Activated CD8-positive, alpha-beta memory T cell treated with anti-CD3 and anti-CD28 coated beads, Interleukin-2, amount 50 U/mL, for 1 hour (primary cell): ENCODE data around the gene NOS1AP.

Source experiments
- DNase-seq: peaks from one replicate; pipeline ENCODE4 v3.0.0-alpha.2; 2020; ENCODE audit errors: extremely low read depth

The NOS1AP gene

DNA sequence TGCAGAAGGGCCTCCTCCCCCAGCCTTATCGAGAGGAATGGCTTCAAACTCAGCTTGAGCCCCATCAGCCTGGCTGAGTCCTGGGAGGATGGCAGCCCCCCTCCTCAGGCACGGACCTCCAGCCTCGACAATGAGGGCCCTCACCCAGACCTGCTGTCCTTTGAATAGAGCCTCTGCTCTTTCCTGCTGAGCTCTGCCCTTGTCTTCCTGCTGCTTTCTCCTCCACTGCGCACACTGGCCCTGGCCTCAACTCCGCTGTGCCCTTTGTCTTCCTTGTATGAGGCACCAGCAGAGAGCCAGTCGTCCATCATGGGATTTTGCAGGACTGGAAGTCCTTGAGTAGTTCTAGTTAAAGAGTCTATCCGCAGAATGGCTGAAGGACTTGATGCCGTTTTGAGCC is 314.0 kb downstream of the NOS1AP start:
- DNase-seq: no peak

DNA sequence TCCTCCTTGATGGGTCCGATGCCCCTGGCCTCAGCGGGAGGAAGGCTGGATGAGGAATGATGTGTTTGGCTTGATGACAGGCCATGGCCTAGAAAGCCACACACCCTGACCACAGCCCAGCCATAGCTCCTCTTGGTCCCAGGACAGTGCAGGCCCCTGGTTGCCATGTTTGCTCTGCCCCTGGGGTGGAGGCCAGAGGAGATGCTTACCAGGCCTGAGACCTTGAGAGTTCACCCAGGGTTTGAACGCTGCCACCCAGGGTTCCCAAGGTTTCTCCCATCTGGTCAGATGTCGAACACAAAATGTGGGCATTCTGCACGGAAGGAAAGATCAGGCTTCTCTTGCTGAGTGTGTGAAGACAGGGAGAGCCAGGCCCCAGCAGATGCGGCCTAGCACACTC is 314.6 kb downstream of the NOS1AP start:
- no peak for DNase-seq

- no peak for DNase-seq
These were observed 315.2 kb downstream of the NOS1AP start for GRCh38 chr1:162384601-162385279.

DNA sequence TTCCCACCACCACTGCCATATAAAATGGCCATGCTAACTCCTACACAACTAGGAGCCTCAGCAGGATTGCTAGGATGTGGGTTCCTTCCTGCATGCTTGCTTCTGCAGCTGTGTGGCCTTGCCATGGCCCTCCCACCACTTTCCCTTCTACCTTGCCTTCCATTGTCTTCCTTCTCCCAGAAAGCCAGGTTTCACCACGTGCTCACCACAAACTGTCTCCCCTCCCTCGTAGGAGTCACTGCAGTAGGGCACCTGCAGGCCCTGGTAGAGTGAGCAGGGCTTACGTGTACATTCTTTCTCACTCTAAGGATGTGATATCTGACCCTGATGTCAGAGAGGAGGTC is 315.8 kb downstream of the NOS1AP start:
- no peak for DNase-seq

DNA sequence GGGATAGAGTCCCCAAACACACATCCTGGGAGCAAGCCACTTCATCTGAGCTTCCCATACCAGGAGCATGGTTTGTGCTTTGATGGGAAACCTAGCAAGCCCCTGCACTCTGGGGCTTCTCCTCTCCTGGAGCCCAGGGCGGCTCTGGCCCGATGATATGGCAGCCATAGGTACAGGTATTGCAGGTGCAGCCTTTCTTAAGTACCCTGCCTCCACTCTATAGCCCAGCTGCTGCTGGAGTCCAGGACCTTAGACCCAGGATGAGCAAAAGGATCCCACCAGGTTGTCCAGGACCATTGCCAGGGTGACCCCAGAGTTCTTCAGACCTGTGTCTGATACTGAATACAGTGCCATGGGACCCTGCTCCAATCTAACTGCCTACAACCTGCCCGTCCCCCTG is 316.2 kb downstream of the NOS1AP start:
- DNase-seq: no peak

DNA sequence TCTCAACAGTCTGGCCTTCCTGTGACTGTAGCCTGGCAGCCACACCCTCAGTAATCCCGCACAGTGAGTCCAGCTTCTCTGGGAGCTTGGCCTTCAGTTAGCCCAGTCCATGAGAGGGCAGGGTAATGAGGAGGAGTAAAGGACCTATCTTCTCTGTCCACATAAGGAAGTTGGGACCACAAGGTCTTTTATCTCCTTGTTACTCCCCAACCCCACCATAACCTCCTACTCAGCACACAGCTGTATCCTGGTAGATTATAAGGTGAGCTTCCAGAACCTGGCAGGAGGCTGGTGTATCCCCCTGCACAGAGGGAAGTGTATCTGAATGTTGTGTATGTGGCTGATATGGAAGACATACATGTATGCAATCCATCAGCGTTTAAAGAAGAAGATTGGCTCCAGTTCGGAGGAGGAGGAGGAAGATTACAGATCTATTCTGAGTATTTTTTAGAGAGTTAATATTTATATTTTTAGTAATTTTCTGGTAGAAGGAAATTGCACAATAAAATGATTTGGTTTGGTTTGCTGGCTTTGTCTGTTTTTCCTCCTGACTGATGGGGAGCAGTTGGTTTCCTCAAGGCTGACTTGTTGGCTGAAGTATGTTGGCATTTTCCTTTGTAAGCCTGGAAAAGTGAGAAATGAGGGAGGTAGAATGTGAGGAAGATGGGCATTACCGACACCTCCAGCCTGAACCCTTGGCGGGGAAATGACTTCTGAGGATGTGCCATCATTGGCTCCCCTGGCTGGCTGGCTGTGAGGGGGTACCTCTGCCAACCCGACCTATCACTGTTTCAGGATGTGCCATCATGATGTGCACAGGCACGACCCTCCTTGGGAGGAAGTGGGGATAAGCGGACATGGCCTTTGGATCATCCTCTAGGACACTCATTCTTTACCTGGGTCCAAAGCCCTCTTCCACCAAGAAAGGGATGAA is 317.1 kb downstream of the NOS1AP start:
- DNase-seq: no peak

DNA sequence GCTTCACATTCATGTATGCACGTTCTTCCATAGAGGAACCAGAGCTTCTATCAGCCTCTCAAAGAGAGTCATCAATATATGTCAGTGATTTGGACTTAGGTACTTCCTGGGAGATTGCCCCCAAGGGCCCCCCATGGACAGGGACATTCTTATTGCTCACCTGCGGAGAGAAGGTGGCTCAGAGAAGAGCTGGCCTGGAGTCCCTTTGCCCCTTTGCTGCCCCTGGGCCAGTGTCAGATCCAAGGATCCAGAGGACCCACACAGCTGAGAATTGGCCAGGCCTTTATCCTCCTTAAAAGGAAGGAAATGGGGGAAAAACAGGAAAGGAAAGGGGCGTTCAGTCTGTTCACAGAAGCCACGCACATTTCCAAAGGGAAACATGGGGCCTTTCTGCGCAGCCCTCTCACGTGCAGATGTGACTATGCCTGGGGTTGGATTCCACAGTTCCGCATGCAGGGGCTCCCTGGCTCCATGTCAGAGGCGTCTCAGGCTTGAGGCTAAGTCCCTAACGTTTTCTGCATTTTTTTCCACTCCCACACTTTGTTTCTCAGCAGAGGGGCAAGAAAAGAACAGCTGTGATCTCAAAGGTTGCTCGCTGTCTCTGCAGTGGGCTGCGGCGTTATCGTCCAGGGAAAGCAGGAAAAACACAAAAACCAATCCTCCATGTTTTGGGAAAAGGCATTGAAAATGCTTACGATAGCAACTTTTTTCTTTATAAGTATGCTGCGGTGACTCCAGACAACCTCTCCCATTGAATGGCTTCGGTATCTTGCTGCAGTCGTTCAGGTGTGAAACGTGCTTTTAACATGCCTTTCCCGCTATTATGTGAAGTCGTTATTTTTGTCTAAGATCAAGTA is 318.0 kb downstream of the NOS1AP start:
- no peak for DNase-seq

DNA sequence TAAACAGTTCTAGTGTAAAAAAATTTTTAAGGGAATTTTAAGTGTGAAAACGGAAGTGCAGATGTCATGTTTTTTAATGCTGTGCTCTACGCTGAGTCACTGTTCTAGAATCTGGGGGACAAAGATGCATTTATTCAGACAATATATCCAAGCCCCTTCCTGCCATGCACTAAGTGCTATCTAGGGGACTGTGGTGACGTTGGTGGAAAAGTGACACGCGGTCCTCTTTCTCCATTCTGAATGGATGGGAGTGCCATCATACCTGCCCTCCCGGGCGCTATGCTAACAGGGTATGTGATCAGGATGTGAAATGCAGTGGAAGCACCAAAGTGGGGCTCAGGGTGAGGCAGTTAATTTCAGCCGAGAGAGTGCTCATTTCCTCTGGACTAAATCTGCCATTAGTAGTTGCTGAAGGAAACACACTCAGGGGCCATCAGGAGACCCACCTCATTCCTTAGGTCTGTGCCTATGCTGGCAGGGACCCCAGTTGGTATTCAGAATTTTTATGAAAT is 318.6 kb downstream of the NOS1AP start:
- no peak for DNase-seq

DNA sequence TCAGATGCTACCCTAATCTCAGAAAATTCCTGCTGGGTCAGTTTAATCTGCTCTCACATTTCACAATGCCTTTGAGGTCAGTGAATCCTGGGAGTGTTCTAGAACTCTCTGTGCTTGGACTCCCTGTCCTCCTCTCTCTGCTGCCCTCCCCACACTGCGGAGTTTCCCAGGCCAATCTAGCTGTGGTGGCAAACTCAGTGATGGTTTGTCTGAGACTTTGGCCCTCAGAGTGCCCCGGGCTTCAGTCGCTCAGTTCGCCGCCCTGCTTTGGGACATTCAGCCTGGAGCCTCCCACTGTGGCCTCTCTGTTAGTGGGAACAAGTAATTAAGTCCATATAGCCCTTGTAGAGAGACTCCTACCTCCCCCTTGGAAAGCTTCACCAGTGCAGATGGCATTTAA is 319.1 kb downstream of the NOS1AP start:
- DNase-seq: no peak

GRCh38 chr1:162389021-162389818 is 319.7 kb downstream of the NOS1AP start:
- DNase-seq: no peak

- DNase-seq: no peak
These were observed 320.5 kb downstream of the NOS1AP start for GRCh38 chr1:162389971-162390370.

- DNase-seq: no peak
These were observed 321.1 kb downstream of the NOS1AP start for GRCh38 chr1:162390396-162391185.

- no peak for DNase-seq
These were observed 322.5 kb downstream of the NOS1AP start for GRCh38 chr1:162391790-162392563.

GRCh38 chr1:162396201-162396906 is 326.9 kb downstream of the NOS1AP start:
- no peak for DNase-seq

DNA sequence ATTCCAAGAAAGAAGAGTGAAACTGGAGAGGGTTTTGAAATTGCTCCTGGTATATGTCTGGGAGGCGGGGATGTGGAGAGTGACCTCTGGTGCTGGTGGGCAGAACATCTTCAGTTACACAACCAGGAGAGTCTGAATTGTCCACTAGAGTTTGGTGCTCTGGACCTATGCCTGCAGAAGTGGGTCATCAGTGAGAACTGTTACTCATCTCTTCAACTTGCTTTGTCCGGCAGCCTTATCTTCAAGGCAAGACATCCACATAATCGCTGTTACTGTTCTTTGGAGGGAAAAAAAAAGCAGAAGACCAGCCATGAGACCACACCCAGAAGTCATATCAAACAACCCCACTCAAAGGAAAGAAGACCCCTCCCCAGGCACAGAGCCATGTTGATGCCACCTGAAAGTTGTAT is 327.6 kb downstream of the NOS1AP start:
- no peak for DNase-seq

DNA sequence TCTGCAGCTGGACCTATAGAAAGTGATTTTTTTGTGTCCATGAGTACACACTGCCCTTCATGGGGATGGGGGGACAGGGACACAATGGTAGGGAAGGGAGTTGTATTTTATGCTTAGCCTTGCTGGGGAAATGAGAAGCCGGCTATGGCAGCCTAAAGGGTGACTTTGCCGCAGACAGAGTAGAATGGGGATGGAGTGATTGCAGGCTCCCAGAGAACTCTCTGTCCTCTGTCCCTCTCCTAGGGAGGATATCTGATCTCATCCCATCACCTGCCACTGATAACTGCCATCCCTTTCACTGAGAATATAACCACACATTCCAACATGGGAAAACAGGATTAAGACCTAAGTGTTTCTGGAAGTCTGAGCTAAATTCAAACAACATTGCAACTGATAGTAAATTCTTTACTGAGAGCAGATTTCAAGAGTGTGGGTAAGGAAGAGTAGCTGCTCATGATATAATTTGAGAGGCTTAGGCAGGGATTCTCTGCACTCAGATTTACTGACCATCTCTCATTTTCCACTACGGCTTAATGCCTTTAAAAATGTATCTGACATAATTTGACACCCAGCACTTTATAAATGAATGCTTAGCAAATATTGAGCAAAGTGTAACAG is 328.6 kb downstream of the NOS1AP start:
- DNase-seq: no peak

DNA sequence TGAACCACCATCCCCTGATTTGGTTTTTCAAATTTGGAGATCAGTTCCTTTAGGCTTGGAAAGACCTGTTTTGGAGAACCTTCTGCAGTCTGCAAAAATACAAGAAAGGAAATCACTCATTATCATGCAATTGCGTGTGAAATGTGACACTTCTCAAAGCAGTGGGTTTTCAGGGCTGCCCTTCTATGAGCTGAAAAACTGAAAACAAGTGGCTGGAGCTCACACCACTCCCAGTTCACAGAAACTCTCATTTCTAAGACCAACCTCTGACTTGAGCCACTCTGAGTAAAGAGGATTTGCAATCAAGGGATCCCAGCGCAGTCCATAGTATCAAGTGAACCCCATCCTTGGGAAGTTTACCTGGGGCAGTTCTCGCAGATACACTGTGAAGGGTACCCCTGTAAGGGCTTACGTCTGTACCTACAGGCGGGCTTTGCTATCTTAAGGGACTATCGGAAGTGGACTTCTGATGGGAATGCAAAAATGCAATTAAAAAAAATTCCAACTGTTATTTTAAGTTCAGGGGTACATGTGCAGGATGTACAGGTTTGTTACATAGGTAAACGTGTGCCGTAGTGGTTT is 329.6 kb downstream of the NOS1AP start:
- no peak for DNase-seq

DNA sequence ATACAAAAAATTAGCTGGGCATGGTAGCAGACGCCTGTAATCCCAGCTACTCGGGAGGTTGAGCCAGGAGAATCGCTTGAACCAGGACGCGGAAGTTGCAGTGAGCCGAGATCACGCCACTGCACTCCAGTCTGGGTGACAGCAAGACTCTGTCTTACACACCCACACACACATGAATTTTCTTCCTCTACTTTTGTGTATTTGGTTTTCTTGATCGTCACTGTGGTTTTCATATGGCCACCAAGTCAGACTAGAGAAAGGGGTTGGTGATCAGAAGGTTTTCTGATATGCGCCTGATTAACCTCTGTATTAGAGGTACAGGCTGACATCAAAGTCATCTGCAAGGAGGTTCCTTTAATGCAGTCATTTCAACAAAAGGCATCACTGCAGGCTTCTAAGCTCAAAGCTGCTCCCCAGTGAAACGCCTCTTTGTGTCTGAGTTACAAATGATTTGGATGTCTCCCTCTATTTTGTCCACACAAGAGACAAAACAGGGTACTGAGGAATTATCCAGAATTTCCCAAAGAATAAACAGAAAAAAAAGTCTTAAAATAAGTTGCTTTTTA is 331.4 kb downstream of the NOS1AP start:
- no peak for DNase-seq
